ENCODE results near the gene PHF5A.

PHF5A gene

GRCh38 chr22:41468381-41469217 lies at the start of gene PHF5A, which contains the start of gene ACO2:
TSS of gene PHF5A (minus strand) at chr22:41468692. CDS start at chr22:41468653, 39 bp downstream.
TSS of gene ACO2 (plus strand) at chr22:41469117. CDS start at chr22:41469147, 30 bp downstream.
- Histone ChIP-seq H3K27me3 (ENCODE audit: low read depth, low read length) (no peaks in the 10 kb centered on the region), H3K4me3 (ENCODE audit: low read depth in 1 of 2, low read length in 2 of 2) (peak within 1 kb of the TSS; percentile 83 to 100), H3K27ac (ENCODE audit: low read length) (peak within 1 kb of the TSS; percentile 98), H3K9me3 (ENCODE audit: control insufficient read depth in 1 of 2, low read length in 2 of 2) (no peaks in the 10 kb centered on the region), H3K36me3 (ENCODE audit: control insufficient read depth in 1 of 2, insufficient read depth in 2 of 2, low read length in 2 of 2) (peaks cover 33 to 45% of the 10 kb centered on the region in 2 donors), H3K4me1 (ENCODE audit: control insufficient read depth in 1 of 2, insufficient read depth in 2 of 2, low read length in 2 of 2) (peaks cover 9 to 45% of the 10 kb centered on the region in 2 donors)

GRCh38 chr22:41518048-41518347 lies 49.5 kb upstream of the PHF5A start:
- Histone ChIP-seq H3K36me3 (ENCODE audit: control insufficient read depth in 1 of 2, insufficient read depth in 2 of 2, low read length in 2 of 2) (peaks cover 46 to 66% of the 10 kb centered on the region in 2 donors), H3K4me1 (ENCODE audit: control insufficient read depth in 1 of 2, insufficient read depth in 2 of 2, low read length in 2 of 2) (peaks cover 0 to 21% of the 10 kb centered on the region in 2 donors), H3K4me3 (ENCODE audit: low read depth in 1 of 2, low read length in 2 of 2) (no peak overlapping the region), H3K9me3 (ENCODE audit: control insufficient read depth in 1 of 2, low read length in 2 of 2) (no peaks in the 10 kb centered on the region), H3K27ac (ENCODE audit: low read length) (no peak overlapping the region), H3K27me3 (ENCODE audit: low read depth, low read length) (no peaks in the 10 kb centered on the region)

- Histone ChIP-seq H3K36me3 (ENCODE audit: control insufficient read depth in 1 of 2, insufficient read depth in 2 of 2, low read length in 2 of 2) (peaks cover 50 to 62% of the 10 kb centered on the region in 2 donors), H3K27me3 (ENCODE audit: low read depth, low read length) (no peaks in the 10 kb centered on the region), H3K4me3 (ENCODE audit: low read depth in 1 of 2, low read length in 2 of 2) (no peak overlapping the region), H3K27ac (ENCODE audit: low read length) (no peak overlapping the region), H3K4me1 (ENCODE audit: control insufficient read depth in 1 of 2, insufficient read depth in 2 of 2, low read length in 2 of 2) (peaks cover 0 to 24% of the 10 kb centered on the region in 2 donors), H3K9me3 (ENCODE audit: control insufficient read depth in 1 of 2, low read length in 2 of 2) (no peaks in the 10 kb centered on the region)
These were observed 48.9 kb upstream of the PHF5A start for GRCh38 chr22:41517172-41518047.

GRCh38 chr22:41516462-41516861 lies 48.0 kb upstream of the PHF5A start:
- H3K4me3 ChIP-seq (ENCODE audit: low read depth in 1 of 2, low read length in 2 of 2) = no peak overlapping the region
- no peaks in the 10 kb centered on the region for H3K9me3 ChIP-seq (ENCODE audit: control insufficient read depth in 1 of 2, low read length in 2 of 2)
- no peak overlapping the region for H3K27ac ChIP-seq (ENCODE audit: low read length)
- H3K27me3 ChIP-seq (ENCODE audit: low read depth, low read length) = no peaks in the 10 kb centered on the region
- H3K4me1 ChIP-seq (ENCODE audit: control insufficient read depth in 1 of 2, insufficient read depth in 2 of 2, low read length in 2 of 2) = peaks cover 4 to 34% of the 10 kb centered on the region in 2 donors
- peaks cover 53 to 62% of the 10 kb centered on the region in 2 donors for H3K36me3 ChIP-seq (ENCODE audit: control insufficient read depth in 1 of 2, insufficient read depth in 2 of 2, low read length in 2 of 2)

- Histone ChIP-seq H3K36me3 (ENCODE audit: control insufficient read depth in 1 of 2, insufficient read depth in 2 of 2, low read length in 2 of 2) (peaks cover 46 to 63% of the 10 kb centered on the region in 2 donors), H3K27me3 (ENCODE audit: low read depth, low read length) (no peaks in the 10 kb centered on the region), H3K27ac (ENCODE audit: low read length) (no peak overlapping the region), H3K9me3 (ENCODE audit: control insufficient read depth in 1 of 2, low read length in 2 of 2) (no peaks in the 10 kb centered on the region), H3K4me3 (ENCODE audit: low read depth in 1 of 2, low read length in 2 of 2) (no peak overlapping the region), H3K4me1 (ENCODE audit: control insufficient read depth in 1 of 2, insufficient read depth in 2 of 2, low read length in 2 of 2) (peaks cover 4 to 37% of the 10 kb centered on the region in 2 donors)
These were observed 44.9 kb upstream of the PHF5A start for GRCh38 chr22:41513391-41513790.

- H3K9me3 ChIP-seq (ENCODE audit: control insufficient read depth in 1 of 2, low read length in 2 of 2) = no peaks in the 10 kb centered on the region
- H3K4me1 ChIP-seq (ENCODE audit: control insufficient read depth in 1 of 2, insufficient read depth in 2 of 2, low read length in 2 of 2) = peaks cover 4 to 31% of the 10 kb centered on the region in 2 donors
- peaks cover 42 to 63% of the 10 kb centered on the region in 2 donors for H3K36me3 ChIP-seq (ENCODE audit: control insufficient read depth in 1 of 2, insufficient read depth in 2 of 2, low read length in 2 of 2)
- H3K4me3 ChIP-seq (ENCODE audit: low read depth in 1 of 2, low read length in 2 of 2) = no peak overlapping the region
- no peaks in the 10 kb centered on the region for H3K27me3 ChIP-seq (ENCODE audit: low read depth, low read length)
- no peak overlapping the region for H3K27ac ChIP-seq (ENCODE audit: low read length)
These were observed 44.1 kb upstream of the PHF5A start for GRCh38 chr22:41512421-41513194.

- Histone ChIP-seq H3K9me3 (ENCODE audit: control insufficient read depth in 1 of 2, low read length in 2 of 2) (no peaks in the 10 kb centered on the region), H3K4me3 (ENCODE audit: low read depth in 1 of 2, low read length in 2 of 2) (no peak overlapping the region), H3K27ac (ENCODE audit: low read length) (peak overlapping the region; percentile 45), H3K27me3 (ENCODE audit: low read depth, low read length) (no peaks in the 10 kb centered on the region), H3K4me1 (ENCODE audit: control insufficient read depth in 1 of 2, insufficient read depth in 2 of 2, low read length in 2 of 2) (peaks cover 4 to 24% of the 10 kb centered on the region in 2 donors), H3K36me3 (ENCODE audit: control insufficient read depth in 1 of 2, insufficient read depth in 2 of 2, low read length in 2 of 2) (peaks cover 40 to 55% of the 10 kb centered on the region in 2 donors)
These were observed 43.1 kb upstream of the PHF5A start for GRCh38 chr22:41511521-41511968.

GRCh38 chr22:41508770-41509170 lies 40.3 kb upstream of the PHF5A start:
- H3K27me3 ChIP-seq (ENCODE audit: low read depth, low read length) = no peaks in the 10 kb centered on the region
- H3K9me3 ChIP-seq (ENCODE audit: control insufficient read depth in 1 of 2, low read length in 2 of 2) = no peaks in the 10 kb centered on the region
- H3K4me1 ChIP-seq (ENCODE audit: control insufficient read depth in 1 of 2, insufficient read depth in 2 of 2, low read length in 2 of 2) = peaks cover 4 to 24% of the 10 kb centered on the region in 2 donors
- no peak overlapping the region for H3K4me3 ChIP-seq (ENCODE audit: low read depth in 1 of 2, low read length in 2 of 2)
- peaks cover 21 to 42% of the 10 kb centered on the region in 2 donors for H3K36me3 ChIP-seq (ENCODE audit: control insufficient read depth in 1 of 2, insufficient read depth in 2 of 2, low read length in 2 of 2)
- H3K27ac ChIP-seq (ENCODE audit: low read length) = no peak overlapping the region

GRCh38 chr22:41507330-41508063 lies 39.0 kb upstream of the PHF5A start:
- peaks cover 4 to 14% of the 10 kb centered on the region in 2 donors for H3K4me1 ChIP-seq (ENCODE audit: control insufficient read depth in 1 of 2, insufficient read depth in 2 of 2, low read length in 2 of 2)
- no peaks in the 10 kb centered on the region for H3K27me3 ChIP-seq (ENCODE audit: low read depth, low read length)
- peaks cover 17 to 45% of the 10 kb centered on the region in 2 donors for H3K36me3 ChIP-seq (ENCODE audit: control insufficient read depth in 1 of 2, insufficient read depth in 2 of 2, low read length in 2 of 2)
- no peak overlapping the region for H3K4me3 ChIP-seq (ENCODE audit: low read depth in 1 of 2, low read length in 2 of 2)
- no peak overlapping the region for H3K27ac ChIP-seq (ENCODE audit: low read length)
- no peaks in the 10 kb centered on the region for H3K9me3 ChIP-seq (ENCODE audit: control insufficient read depth in 1 of 2, low read length in 2 of 2)

GRCh38 chr22:41505511-41506220 lies 37.2 kb upstream of the PHF5A start:
- no peak overlapping the region for H3K27ac ChIP-seq (ENCODE audit: low read length)
- no peak overlapping the region for H3K4me3 ChIP-seq (ENCODE audit: low read depth in 1 of 2, low read length in 2 of 2)
- no peaks in the 10 kb centered on the region for H3K27me3 ChIP-seq (ENCODE audit: low read depth, low read length)
- H3K36me3 ChIP-seq (ENCODE audit: control insufficient read depth in 1 of 2, insufficient read depth in 2 of 2, low read length in 2 of 2) = peaks cover 28 to 62% of the 10 kb centered on the region in 2 donors
- H3K9me3 ChIP-seq (ENCODE audit: control insufficient read depth in 1 of 2, low read length in 2 of 2) = no peaks in the 10 kb centered on the region
- no peaks in the 10 kb centered on the region for H3K4me1 ChIP-seq (ENCODE audit: control insufficient read depth in 1 of 2, insufficient read depth in 2 of 2, low read length in 2 of 2)
